ENCODE measurements around the gene ABLIM2. TPM values are rescaled to one million over a fixed set of nuclear protein-coding genes. Genes with fewer than 3 reads are reported as not detected.

Gene ABLIM2
- total RNA-seq, 1 experiment from 2014 or later, result 6.1 TPM

DNA sequence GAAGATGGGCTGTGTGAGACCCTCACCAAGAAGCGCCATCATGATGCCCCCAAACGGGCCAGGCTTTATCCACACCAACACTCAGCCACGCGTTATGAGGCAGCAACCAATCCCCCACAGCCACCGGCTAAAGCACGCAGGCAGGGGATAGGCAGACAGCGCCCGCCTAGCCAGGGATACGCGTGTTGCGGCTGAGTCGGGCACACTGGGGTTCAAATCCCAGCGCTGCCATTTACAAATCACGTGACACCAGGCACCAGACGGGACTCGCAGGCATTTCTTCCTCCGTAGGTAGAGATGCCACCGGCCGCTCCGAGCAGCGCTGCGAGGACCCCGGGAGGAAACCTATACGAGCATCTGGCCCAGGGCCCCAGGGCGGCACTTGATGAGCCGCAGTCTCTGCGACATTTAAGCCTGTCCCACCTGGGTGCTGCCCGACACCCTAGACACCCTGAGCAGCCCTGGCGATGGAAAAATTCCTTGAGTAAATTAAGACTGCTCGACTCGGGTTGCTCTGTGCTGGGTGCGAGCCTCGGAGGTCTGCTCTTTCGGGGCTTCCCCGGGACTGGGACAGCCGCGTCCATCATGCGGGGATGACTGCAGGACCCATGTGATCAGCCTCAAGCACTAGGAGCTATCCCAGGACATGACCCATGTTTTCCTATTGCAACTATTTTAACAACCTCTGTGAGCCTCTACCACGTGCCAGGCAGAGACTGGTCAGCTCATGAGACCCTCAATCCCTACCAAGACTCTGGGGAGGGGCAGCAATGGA lies 6.3 kb downstream of the ABLIM2 start:
- H3K27me3 ChIP-seq (ENCODE audit: insufficient read depth, low read length), result no peaks in the 10 kb centered on the region
- peaks cover 0 to 12% of the 10 kb centered on the region in 2 experiments; a peak in 3 of 4 replicates for H3K4me1 ChIP-seq (ENCODE audit: control insufficient read depth in 1 of 2, insufficient read depth in 2 of 2, low read length in 2 of 2)
- H2AFZ ChIP-seq (ENCODE audit: low read depth, low read length, poor library complexity, severe bottlenecking), result no peak overlapping the region
- no peaks in the 10 kb centered on the region for H3K9me2 ChIP-seq (ENCODE audit: insufficient read depth)
- TF ChIP-seq POLR2A (IDR thresholded peaks at IDR 0.05; ENCODE audit: borderline replicate concordance, extremely low read depth, insufficient read depth, insufficient read length) (no peak), SP1 (IDR thresholded peaks at IDR 0.05; ENCODE audit: low read depth) (no peak), JUND (IDR thresholded peaks at IDR 0.05) (no peak), POLR2AphosphoS5 (IDR thresholded peaks at IDR 0.05; ENCODE audit: low read depth, low read length) (no peak), YY1 (IDR thresholded peaks at IDR 0.05; ENCODE audit: extremely low read depth, insufficient replicate concordance, low read depth, low read length) (no peak), FOSL1 (IDR thresholded peaks at IDR 0.05; ENCODE audit: low read depth) (no peak), CBX3 (IDR thresholded peaks at IDR 0.05; ENCODE audit: low read depth) (no peak)
- intact Hi-C loops (cut with micrococcal nuclease), result no loop called here
- ChIA-PET POLR2A (no interaction called here), CTCF (no interaction called here), RAD21 (ENCODE audit: low non-redundant PET in 1 of 2, low total read pairs in 2 of 2, uncharacterized antibody in 2 of 2, unreplicated experiment in 2 of 2) (no interaction called here)
- no peak overlapping the region for H3K27ac ChIP-seq (ENCODE audit: low read depth, low read length)
- no peaks in the 10 kb centered on the region for H3K36me3 ChIP-seq (ENCODE audit: control insufficient read depth in 1 of 2, insufficient read depth in 2 of 2, low read length in 2 of 2)
- H4K20me1 ChIP-seq (ENCODE audit: insufficient read depth), result no peaks in the 10 kb centered on the region
- no peak overlapping the region for H3K4me2 ChIP-seq (ENCODE audit: low read length)
- no peak overlapping the region for H3K4me3 ChIP-seq (replicated peaks in 1 of 2; ENCODE audit: low read depth in 1 of 2, low read length in 2 of 2)
- DNase-seq (ENCODE audit: low read depth, low spot score) (no peak), ATAC-seq (no peak)
- no peaks in the 10 kb centered on the region for H3K79me2 ChIP-seq (ENCODE audit: insufficient read depth, low read length)
- H3K9ac ChIP-seq (ENCODE audit: low read length), result no peak overlapping the region
- no peaks in the 10 kb centered on the region for H3K9me3 ChIP-seq (ENCODE audit: control insufficient read depth in 1 of 2, insufficient read depth in 1 of 2, low read depth in 1 of 2, low read length in 2 of 2)
- no TSS peak for BruUV-seq (replicated peaks)

DNA sequence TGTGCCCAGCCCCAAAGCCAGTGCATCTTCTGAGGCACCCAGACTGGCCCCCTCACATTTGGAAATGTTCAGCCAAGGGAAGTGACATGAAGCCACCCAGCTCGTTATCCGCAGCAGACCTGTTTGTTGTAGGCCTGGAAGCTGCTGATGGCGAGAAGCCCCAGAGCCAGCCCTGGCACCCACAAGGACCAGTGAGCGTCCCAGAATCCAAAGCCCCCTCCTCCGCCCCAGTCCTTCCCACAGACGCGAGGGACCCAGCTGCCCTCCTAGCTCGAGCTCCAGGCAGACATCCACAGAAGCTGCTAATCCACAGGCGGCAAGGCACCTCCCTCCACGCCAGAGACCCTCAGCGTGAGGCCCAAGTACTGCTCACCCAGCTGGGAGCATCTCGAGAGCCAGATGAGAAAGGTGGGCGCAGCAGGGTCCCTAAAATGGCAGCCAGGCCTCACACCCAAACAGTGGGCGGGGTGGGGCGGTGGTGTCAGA lies 7.4 kb downstream of the ABLIM2 start:
- RAD21 ChIA-PET (ENCODE audit: low non-redundant PET in 1 of 2, low total read pairs in 2 of 2, uncharacterized antibody in 2 of 2, unreplicated experiment in 2 of 2), result no interaction called here
- H3K9ac ChIP-seq (ENCODE audit: low read length), result no peak overlapping the region
- no peaks in the 10 kb centered on the region for H4K20me1 ChIP-seq (ENCODE audit: insufficient read depth)
- no peaks in the 10 kb centered on the region for H3K27me3 ChIP-seq (ENCODE audit: insufficient read depth, low read length)
- H3K9me3 ChIP-seq (ENCODE audit: control insufficient read depth in 1 of 2, insufficient read depth in 1 of 2, low read depth in 1 of 2, low read length in 2 of 2), result no peaks in the 10 kb centered on the region
- ATAC-seq (no peak), DNase-seq (ENCODE audit: low read depth, low spot score) (no peak)
- CTCF ChIA-PET, result interaction anchor here (1.5 kb wide), 1 partner anchor 26 kb away, joined by 3 read pairs; no protein-coding TSS in a partner anchor
- no peak overlapping the region for H2AFZ ChIP-seq (ENCODE audit: low read depth, low read length, poor library complexity, severe bottlenecking)
- no peaks in the 10 kb centered on the region for H3K79me2 ChIP-seq (ENCODE audit: insufficient read depth, low read length)
- POLR2A ChIA-PET, result no interaction called here
- H3K27ac ChIP-seq (ENCODE audit: low read depth, low read length), result no peak overlapping the region
- no peak overlapping the region for H3K4me3 ChIP-seq (replicated peaks in 1 of 2; ENCODE audit: low read depth in 1 of 2, low read length in 2 of 2)
- H3K36me3 ChIP-seq (ENCODE audit: control insufficient read depth in 1 of 2, insufficient read depth in 2 of 2, low read length in 2 of 2), result no peaks in the 10 kb centered on the region
- intact Hi-C loops (cut with micrococcal nuclease), result no loop called here
- peaks cover 0 to 1% of the 10 kb centered on the region in 2 experiments; a peak in 1 of 4 replicates for H3K4me1 ChIP-seq (ENCODE audit: control insufficient read depth in 1 of 2, insufficient read depth in 2 of 2, low read length in 2 of 2)
- no TSS peak for BruUV-seq (replicated peaks)
- H3K9me2 ChIP-seq (ENCODE audit: insufficient read depth), result no peaks in the 10 kb centered on the region
- no peak overlapping the region for H3K4me2 ChIP-seq (ENCODE audit: low read length)
- TF ChIP-seq POLR2AphosphoS5 (IDR thresholded peaks at IDR 0.05; ENCODE audit: low read depth, low read length), result no peak
- no peak for TF ChIP-seq EGR1 (IDR thresholded peaks at IDR 0.05; ENCODE audit: low read depth)
- no peak for TF ChIP-seq EZH2phosphoT487 (IDR thresholded peaks at IDR 0.05; ENCODE audit: borderline replicate concordance)
- no peak for TF ChIP-seq SIN3A (IDR thresholded peaks at IDR 0.05; ENCODE audit: low read depth)
- no peak for TF ChIP-seq MAX (IDR thresholded peaks at IDR 0.05)
- no peak for TF ChIP-seq YY1 (IDR thresholded peaks at IDR 0.05; ENCODE audit: extremely low read depth, insufficient replicate concordance, low read depth, low read length)
- TF ChIP-seq REST (IDR thresholded peaks at IDR 0.05; ENCODE audit: low read depth), result no peak
- no peak for TF ChIP-seq JUND (IDR thresholded peaks at IDR 0.05)
- no peak for TF ChIP-seq SRF (IDR thresholded peaks at IDR 0.05; ENCODE audit: low read depth)
- TF ChIP-seq ZFX (IDR thresholded peaks at IDR 0.05), result no peak
